ENCODE measurements around the gene DHRSX. TPM values are rescaled to one million over a fixed set of nuclear protein-coding genes. Genes with fewer than 3 reads are reported as not detected.
"Not testable (repeated sequence)": the region's sequence is repeated elsewhere in the genome, so short reads cannot be mapped to it uniquely, and the experiment has no call there.

The DHRSX gene
- total and polyA plus RNA-seq, 2 donors (not counting 1 experiment from before 2014, with no cell fraction given), result 18.8 to 39.0 TPM

DNA sequence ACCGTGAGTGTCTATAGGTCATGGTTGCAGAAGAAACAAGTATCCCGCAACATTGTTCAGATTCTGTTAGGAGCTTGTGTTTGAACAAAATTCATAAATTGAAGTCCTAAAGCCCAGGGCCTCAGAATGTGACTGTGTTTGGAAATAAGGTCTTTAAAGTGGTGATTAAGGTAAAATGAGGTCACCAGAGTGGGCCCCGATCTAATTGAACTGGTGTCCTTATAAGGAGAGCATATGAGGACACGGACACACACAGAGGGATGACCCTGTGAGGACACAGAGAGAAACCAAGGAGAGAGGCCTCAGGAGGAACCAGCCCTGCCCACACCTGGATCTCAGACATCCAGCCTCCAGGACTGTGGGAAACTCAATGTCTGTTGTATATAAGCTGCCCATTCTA lies 76.9 kb downstream of the DHRSX start:
- Histone ChIP-seq H3K27ac (ENCODE audit: low read length in 2 of 2) (no peak overlapping the region), H3K79me2 (ENCODE audit: control insufficient read depth, insufficient read depth, low read length) (peaks cover 27% of the 10 kb centered on the region), H3K36me3 (replicated peaks in 1 of 2; ENCODE audit: control extremely low read depth in 1 of 2, control insufficient read depth in 1 of 2, extremely low read depth in 1 of 2, insufficient read depth in 2 of 2, low read length in 1 of 2) (peaks cover 0 to 20% of the 10 kb centered on the region in 2 experiments), H3K9ac (ENCODE audit: low read length) (no peak overlapping the region), H3K4me3 (ENCODE audit: control extremely low read depth in 1 of 5, extremely low read depth in 1 of 5, insufficient read depth in 1 of 5, low read depth in 2 of 5, low read length in 4 of 5) (no peak overlapping the region), H3K27me3 (replicated peaks in 1 of 4; ENCODE audit: control extremely low read depth in 1 of 4, control insufficient read depth in 3 of 4, insufficient read depth in 4 of 4, low read length in 3 of 4) (no peaks in the 10 kb centered on the region), H4K20me1 (ENCODE audit: control insufficient read depth, insufficient read depth, low read length, poor library complexity, severe bottlenecking) (no peaks in the 10 kb centered on the region), H2AFZ (ENCODE audit: insufficient read depth, low read depth, low read length, poor library complexity, severe bottlenecking) (no peak overlapping the region), H3K9me3 (ENCODE audit: control extremely low read depth in 1 of 3, control insufficient read depth in 2 of 3, insufficient read depth in 1 of 3, low read length in 2 of 3) (peaks cover 1 to 11% (median 3%) of the 10 kb centered on the region in 3 donors), H3K4me1 (ENCODE audit: control insufficient read depth in 2 of 2, insufficient read depth in 2 of 2, low read length in 2 of 2) (no peaks in the 10 kb centered on the region), H3K4me2 (replicated peaks; ENCODE audit: low read depth, low read length, poor library complexity, severe bottlenecking) (no peak overlapping the region)
- ATAC-seq (ENCODE audit: low read depth) (no peak), DNase-seq (no peak)
- CTCF ChIA-PET, result no interaction called here
- intact Hi-C loops (cut with micrococcal nuclease), result no loop called here
- Mint-ChIP-seq H3K9me3 (ENCODE audit: insufficient read depth) (peaks cover 3% of the 10 kb centered on the region), H3K27me3 (no peaks in the 10 kb centered on the region), H3K27ac (no peak overlapping the region), H3K4me3 (no peak overlapping the region), H3K4me1 (peaks cover 2% of the 10 kb centered on the region)
- WGBS (ENCODE audit: insufficient coverage), result 89% methylated on average over 4 of the region's 4 CpGs
- TF ChIP-seq EZH2 (IDR thresholded peaks at IDR 0.05; ENCODE audit: borderline replicate concordance, insufficient read depth, low read depth, low read length, poor library complexity, severe bottlenecking), result no peak
- TF ChIP-seq, protein P1, sequence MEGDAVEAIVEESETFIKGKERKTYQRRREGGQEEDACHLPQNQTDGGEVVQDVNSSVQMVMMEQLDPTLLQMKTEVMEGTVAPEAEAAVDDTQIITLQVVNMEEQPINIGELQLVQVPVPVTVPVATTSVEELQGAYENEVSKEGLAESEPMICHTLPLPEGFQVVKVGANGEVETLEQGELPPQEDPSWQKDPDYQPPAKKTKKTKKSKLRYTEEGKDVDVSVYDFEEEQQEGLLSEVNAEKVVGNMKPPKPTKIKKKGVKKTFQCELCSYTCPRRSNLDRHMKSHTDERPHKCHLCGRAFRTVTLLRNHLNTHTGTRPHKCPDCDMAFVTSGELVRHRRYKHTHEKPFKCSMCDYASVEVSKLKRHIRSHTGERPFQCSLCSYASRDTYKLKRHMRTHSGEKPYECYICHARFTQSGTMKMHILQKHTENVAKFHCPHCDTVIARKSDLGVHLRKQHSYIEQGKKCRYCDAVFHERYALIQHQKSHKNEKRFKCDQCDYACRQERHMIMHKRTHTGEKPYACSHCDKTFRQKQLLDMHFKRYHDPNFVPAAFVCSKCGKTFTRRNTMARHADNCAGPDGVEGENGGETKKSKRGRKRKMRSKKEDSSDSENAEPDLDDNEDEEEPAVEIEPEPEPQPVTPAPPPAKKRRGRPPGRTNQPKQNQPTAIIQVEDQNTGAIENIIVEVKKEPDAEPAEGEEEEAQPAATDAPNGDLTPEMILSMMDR (IDR thresholded peaks at IDR 0.05), result no peak
- POLR2A ChIA-PET, result no interaction called here

DNA sequence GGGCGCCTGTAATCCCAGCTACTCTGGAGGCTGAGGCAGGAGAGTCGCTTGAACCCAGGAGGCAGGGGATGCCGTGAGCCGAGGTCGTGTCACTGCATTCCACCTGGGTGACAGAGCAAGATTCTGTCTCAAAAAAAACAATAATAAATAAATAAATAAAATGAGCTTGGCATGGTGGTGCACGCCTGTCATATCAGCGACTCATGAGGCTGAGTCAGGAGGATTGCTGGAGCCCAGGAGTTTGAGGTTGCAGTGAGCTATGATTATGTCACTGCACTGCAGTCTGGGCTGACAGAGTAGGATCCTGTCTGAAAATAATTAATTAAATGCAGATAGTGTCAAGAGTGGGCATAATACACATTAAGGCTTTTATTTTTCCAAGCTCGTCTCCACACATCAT lies 77.5 kb downstream of the DHRSX start:
- no peak overlapping the region for H3K9ac ChIP-seq (ENCODE audit: low read length)
- WGBS (ENCODE audit: insufficient coverage), result 100% methylated on average over 2 of the region's 8 CpGs
- no peaks in the 10 kb centered on the region for H3K27me3 Mint-ChIP-seq
- no peak for TF ChIP-seq EZH2 (IDR thresholded peaks at IDR 0.05; ENCODE audit: borderline replicate concordance, insufficient read depth, low read depth, low read length, poor library complexity, severe bottlenecking)
- TF ChIP-seq, protein P1 (IDR thresholded peaks at IDR 0.05), result no peak
- peaks cover 2% of the 10 kb centered on the region for H3K4me1 Mint-ChIP-seq
- H3K9me3 Mint-ChIP-seq (ENCODE audit: insufficient read depth), result peaks cover 3% of the 10 kb centered on the region
- H4K20me1 ChIP-seq (ENCODE audit: control insufficient read depth, insufficient read depth, low read length, poor library complexity, severe bottlenecking), result no peaks in the 10 kb centered on the region
- H3K36me3 ChIP-seq (replicated peaks in 1 of 2; ENCODE audit: control extremely low read depth in 1 of 2, control insufficient read depth in 1 of 2, extremely low read depth in 1 of 2, insufficient read depth in 2 of 2, low read length in 1 of 2), result peaks cover 0 to 20% of the 10 kb centered on the region in 2 experiments
- no peak overlapping the region for H2AFZ ChIP-seq (ENCODE audit: insufficient read depth, low read depth, low read length, poor library complexity, severe bottlenecking)
- H3K9me3 ChIP-seq (ENCODE audit: control extremely low read depth in 1 of 3, control insufficient read depth in 2 of 3, insufficient read depth in 1 of 3, low read length in 2 of 3), result peaks cover 1 to 11% (median 3%) of the 10 kb centered on the region in 3 donors
- intact Hi-C loops (cut with micrococcal nuclease), result no loop called here
- H3K79me2 ChIP-seq (ENCODE audit: control insufficient read depth, insufficient read depth, low read length), result peaks cover 33% of the 10 kb centered on the region
- no peak overlapping the region for H3K27ac Mint-ChIP-seq
- no peak overlapping the region for H3K27ac ChIP-seq (ENCODE audit: low read length in 2 of 2)
- no peak for ATAC-seq (ENCODE audit: low read depth)
- no peaks in the 10 kb centered on the region for H3K27me3 ChIP-seq (replicated peaks in 1 of 4; ENCODE audit: control extremely low read depth in 1 of 4, control insufficient read depth in 3 of 4, insufficient read depth in 4 of 4, low read length in 3 of 4)
- ChIA-PET CTCF (no interaction called here), POLR2A (no interaction called here)
- no peak overlapping the region for H3K4me3 Mint-ChIP-seq
- H3K4me3 ChIP-seq (ENCODE audit: control extremely low read depth in 1 of 5, extremely low read depth in 1 of 5, insufficient read depth in 1 of 5, low read depth in 2 of 5, low read length in 4 of 5), result no peak overlapping the region
- no peaks in the 10 kb centered on the region for H3K4me1 ChIP-seq (ENCODE audit: control insufficient read depth in 2 of 2, insufficient read depth in 2 of 2, low read length in 2 of 2)
- DNase-seq, result no peak
- H3K4me2 ChIP-seq (replicated peaks; ENCODE audit: low read depth, low read length, poor library complexity, severe bottlenecking), result no peak overlapping the region

DNA sequence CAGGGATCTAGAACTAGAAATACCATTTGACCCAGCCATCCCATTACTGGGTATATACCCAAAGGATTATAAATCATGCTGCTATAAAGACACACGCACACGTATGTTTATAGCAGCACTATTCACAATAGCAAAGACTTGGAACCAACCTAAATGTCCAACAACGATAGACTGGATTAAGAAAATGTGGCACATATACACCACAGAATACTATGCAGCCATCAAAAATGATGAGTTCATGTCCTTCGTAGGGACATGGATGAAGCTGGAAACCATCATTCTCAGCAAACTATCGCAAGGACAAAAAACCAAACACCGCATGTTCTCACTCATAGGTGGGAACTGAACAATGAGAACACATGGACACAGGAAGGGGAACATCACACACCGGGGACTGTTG lies 81.4 kb downstream of the DHRSX start:
- CTCF ChIA-PET; H3K4me1 ChIP-seq (ENCODE audit: control insufficient read depth in 2 of 2, insufficient read depth in 2 of 2, low read length in 2 of 2); H3K9me3 ChIP-seq (ENCODE audit: control extremely low read depth in 1 of 3, control insufficient read depth in 2 of 3, insufficient read depth in 1 of 3, low read length in 2 of 3); H3K4me3 Mint-ChIP-seq; H3K9me3 Mint-ChIP-seq (ENCODE audit: insufficient read depth); H3K4me3 ChIP-seq (ENCODE audit: control extremely low read depth in 1 of 5, extremely low read depth in 1 of 5, insufficient read depth in 1 of 5, low read depth in 2 of 5, low read length in 4 of 5); H3K4me2 ChIP-seq (replicated peaks; ENCODE audit: low read depth, low read length, poor library complexity, severe bottlenecking); H3K27ac ChIP-seq (ENCODE audit: low read length in 2 of 2); H3K4me1 Mint-ChIP-seq; DNase-seq; H3K27me3 ChIP-seq (replicated peaks in 1 of 4; ENCODE audit: control extremely low read depth in 1 of 4, control insufficient read depth in 3 of 4, insufficient read depth in 4 of 4, low read length in 3 of 4); H3K27ac Mint-ChIP-seq; H4K20me1 ChIP-seq (ENCODE audit: control insufficient read depth, insufficient read depth, low read length, poor library complexity, severe bottlenecking); POLR2A ChIA-PET; ATAC-seq (ENCODE audit: low read depth); intact Hi-C loops (cut with micrococcal nuclease); H2AFZ ChIP-seq (ENCODE audit: insufficient read depth, low read depth, low read length, poor library complexity, severe bottlenecking); H3K27me3 Mint-ChIP-seq; H3K9ac ChIP-seq (ENCODE audit: low read length): not testable (repeated sequence)
- WGBS (ENCODE audit: insufficient coverage), result 100% methylated on average over 1 of the region's 7 CpGs
- H3K36me3 ChIP-seq (replicated peaks in 1 of 2; ENCODE audit: control extremely low read depth in 1 of 2, control insufficient read depth in 1 of 2, extremely low read depth in 1 of 2, insufficient read depth in 2 of 2, low read length in 1 of 2), result peaks cover 0 to 17% of the 10 kb centered on the region in 2 experiments
- H3K79me2 ChIP-seq (ENCODE audit: control insufficient read depth, insufficient read depth, low read length), result peaks cover 13% of the 10 kb centered on the region
